Thoracic aorta (tissue), 2 donors: Measurements from ENCODE around the gene RFWD3. TPM values are rescaled to one million over a fixed set of nuclear protein-coding genes. Genes with fewer than 3 reads are reported as not detected.

Experiments used
- ATAC-seq: fragments of 150-250 bp; one replicate; pipeline ENCODE4 v1.8.0; 2017; ENCODE audit warnings: low read depth; ENCODE audit not compliant: insufficient number of reproducible peaks, low FRiP score
- DNase-seq: peaks from one replicate; pipeline ENCODE4 v3.0.0-alpha.2; 2020; ENCODE audit warnings: low spot score
- H3K27ac ChIP-seq, 2 donors: fragments of 200-600 bp; sonication (generic); 1 replicate in 1 of 2; 2 replicates in 1 of 2; pipeline ENCODE4 v1.5.1; 2016; ENCODE audit warnings: mild to moderate bottlenecking in 2 of 2, moderate library complexity in 2 of 2
- H3K27me3 ChIP-seq: fragments of 200-600 bp; sonication (generic); replicated peaks from 2 replicates; pipeline ENCODE4 v1.6.0; 2016; ENCODE audit warnings: mild to moderate bottlenecking; ENCODE audit not compliant: insufficient read depth
- H3K36me3 ChIP-seq: fragments of 200-600 bp; sonication (generic); one replicate; pipeline ENCODE4 v1.5.1; 2016
- H3K4me1 ChIP-seq, 2 donors: fragments of 200-600 bp; sonication (generic); 1 replicate in 1 of 2; 2 replicates in 1 of 2; pipeline versions ENCODE4 v1.5.1 to v1.6.0; 2016; ENCODE audit warnings: low read depth in 2 of 2, mild to moderate bottlenecking in 1 of 2; ENCODE audit not compliant: control insufficient read depth in 1 of 2
- H3K4me3 ChIP-seq: fragments of 200-600 bp; sonication (generic); 2 replicates; pipeline ENCODE4 v1.5.1; 2016; ENCODE audit warnings: mild to moderate bottlenecking
- H3K9me3 ChIP-seq: fragments of 200-600 bp; sonication (generic); 2 replicates; pipeline ENCODE4 v1.5.1; 2016
- CTCF ChIP-seq: fragments of 200-600 bp; sonication (generic); IDR thresholded peaks from one replicate; pipeline ENCODE4 v1.5.1; 2019; ENCODE audit warnings: antibody characterized with exemption
- total RNA-seq, 2 donors: library from RNA; depleted of rRNA; stranded (reverse); fragments of >200 nt; gene quantifications; one replicate each; pipeline versions ENCODE4 v1.1.0 to v1.2.3, GENCODE V29; 2016

RFWD3 gene
- total RNA-seq, 2 donors from 2014 or later = 16.7 to 28.8 TPM

DNA sequence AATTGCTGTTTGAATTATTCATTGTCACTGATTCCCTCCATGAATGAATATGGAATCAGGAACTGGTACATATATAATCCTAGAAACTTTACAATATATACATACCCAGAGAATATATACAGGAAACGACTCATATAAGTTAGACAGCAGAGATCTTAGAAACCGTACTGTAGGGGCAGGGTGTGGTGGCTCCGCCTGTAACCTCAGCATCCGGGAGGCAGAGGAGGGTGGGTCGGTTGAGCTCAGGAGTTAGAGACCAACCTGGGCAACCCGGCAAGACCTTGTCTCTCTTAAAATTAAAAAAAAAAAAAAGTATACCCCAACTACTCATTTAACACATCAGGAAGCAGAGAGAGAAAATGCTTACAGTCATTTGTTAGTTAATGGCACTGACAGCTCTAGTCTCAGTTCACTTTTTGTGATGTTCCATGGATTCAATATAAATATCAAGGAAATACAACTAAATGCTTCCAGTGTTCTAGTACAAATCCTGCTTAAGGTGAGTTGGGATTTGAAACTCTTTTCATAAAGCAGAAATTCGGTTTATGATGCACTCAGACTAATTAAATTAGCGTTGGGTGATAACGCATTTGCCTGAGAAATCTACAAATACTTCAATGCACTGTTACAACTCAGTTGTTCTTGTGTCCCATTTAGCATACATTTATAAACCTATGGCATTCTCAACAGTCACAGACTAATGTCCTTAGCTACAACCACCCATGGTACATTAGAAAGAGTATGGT is 65.4 kb downstream of the RFWD3 start:
- no peak overlapping the region for H3K4me3 ChIP-seq
- peaks cover 32 to 49% of the 10 kb centered on the region in 2 donors for H3K4me1 ChIP-seq
- DNase-seq = no peak
- H3K27ac ChIP-seq = no peak overlapping the region
- no peak for TF ChIP-seq CTCF
- H3K27me3 ChIP-seq = no peaks in the 10 kb centered on the region
- no peaks in the 10 kb centered on the region for H3K9me3 ChIP-seq
- H3K36me3 ChIP-seq = peaks cover 2% of the 10 kb centered on the region
- ATAC-seq = no peak

DNA sequence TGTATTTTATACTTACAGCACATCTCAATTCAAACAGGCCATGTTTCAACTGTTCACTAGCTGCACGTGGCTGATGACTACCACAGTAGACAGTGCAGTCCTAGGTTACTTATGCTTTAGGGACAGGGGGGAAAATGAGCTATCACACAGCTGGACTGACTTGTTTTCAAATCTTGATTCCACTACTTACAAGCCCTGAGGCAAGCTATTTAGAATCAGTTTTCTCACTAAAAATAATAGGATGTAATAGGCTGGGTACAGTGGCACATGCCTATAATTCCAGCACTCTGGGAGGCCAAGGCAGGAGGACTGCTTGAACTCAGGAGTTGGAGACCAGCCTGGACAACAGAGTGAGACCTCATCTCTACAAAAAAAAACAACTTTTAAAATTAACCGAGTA is 70.1 kb downstream of the RFWD3 start:
- Histone ChIP-seq H3K4me1 (peaks cover 10 to 31% of the 10 kb centered on the region in 2 donors), H3K27ac (no peak overlapping the region), H3K27me3 (no peaks in the 10 kb centered on the region), H3K9me3 (no peaks in the 10 kb centered on the region), H3K36me3 (peaks cover 2% of the 10 kb centered on the region), H3K4me3 (no peak overlapping the region)
- DNase-seq (no peak), ATAC-seq (no peak)
- no peak for TF ChIP-seq CTCF

GRCh38 chr16:74592847-74593246 is 73.8 kb downstream of the RFWD3 start:
- no peak overlapping the region for H3K27ac ChIP-seq
- no peak for TF ChIP-seq CTCF
- H3K36me3 ChIP-seq = no peaks in the 10 kb centered on the region
- H3K27me3 ChIP-seq = no peaks in the 10 kb centered on the region
- DNase-seq (no peak), ATAC-seq (no peak)
- H3K9me3 ChIP-seq = no peaks in the 10 kb centered on the region
- peaks cover 12 to 18% of the 10 kb centered on the region in 2 donors for H3K4me1 ChIP-seq
- no peak overlapping the region for H3K4me3 ChIP-seq

DNA sequence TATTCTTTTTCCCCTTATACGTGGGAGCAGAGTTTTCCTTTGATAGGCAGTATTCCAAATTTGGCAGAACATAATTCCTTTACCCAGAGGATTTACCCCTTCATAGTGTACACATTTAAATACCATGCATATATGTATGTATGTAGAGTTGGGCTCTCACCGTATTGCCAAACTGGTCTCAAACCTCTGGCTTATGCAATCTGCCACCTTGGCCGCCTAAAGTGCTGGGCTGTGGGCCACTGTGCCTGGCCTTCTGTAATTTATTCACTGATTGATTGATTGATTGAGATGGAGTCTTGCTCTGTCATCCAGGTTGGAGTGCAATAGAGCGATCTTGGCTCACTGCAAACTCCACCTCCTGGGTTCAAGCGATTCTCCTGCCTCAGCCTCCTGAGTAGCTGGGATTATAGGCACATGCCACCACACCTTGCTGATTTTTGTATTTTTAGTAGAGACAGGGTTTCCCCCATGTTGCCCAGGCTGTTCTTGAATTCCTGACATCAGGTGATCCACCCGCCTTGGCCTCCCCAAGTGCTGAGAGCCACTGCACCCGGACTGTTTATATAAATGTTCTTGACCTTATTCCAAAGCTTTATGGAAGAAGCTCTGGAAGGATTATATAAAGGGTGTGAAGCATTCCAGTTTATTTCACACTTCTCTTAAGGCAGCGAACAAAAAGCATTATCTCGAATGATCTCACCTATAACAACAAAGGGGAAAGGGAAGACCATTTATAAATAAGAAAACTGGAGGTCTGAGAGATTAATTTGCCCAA is 74.6 kb downstream of the RFWD3 start:
- no peak for TF ChIP-seq CTCF
- no peak for ATAC-seq

GRCh38 chr16:74586948-74587347 is 79.7 kb downstream of the RFWD3 start:
- H3K27me3 ChIP-seq = no peaks in the 10 kb centered on the region
- no peaks in the 10 kb centered on the region for H3K36me3 ChIP-seq
- TF ChIP-seq CTCF = no peak
- no peaks in the 10 kb centered on the region for H3K9me3 ChIP-seq
- ATAC-seq (no peak), DNase-seq (no peak)
- no peak overlapping the region for H3K4me3 ChIP-seq
- no peak overlapping the region for H3K27ac ChIP-seq
- H3K4me1 ChIP-seq = peaks cover 11 to 16% of the 10 kb centered on the region in 2 donors

More for the DNA sequence above, 74.6 kb downstream of the RFWD3 start:
- H3K27me3 ChIP-seq = no peaks in the 10 kb centered on the region
- H3K36me3 ChIP-seq = no peaks in the 10 kb centered on the region
- no peak overlapping the region for H3K4me3 ChIP-seq
- no peak overlapping the region for H3K27ac ChIP-seq
- no peak for DNase-seq
- no peaks in the 10 kb centered on the region for H3K9me3 ChIP-seq
- peaks cover 12 to 18% of the 10 kb centered on the region in 2 donors for H3K4me1 ChIP-seq
